Lung (tissue), 12 donors: ENCODE results near the gene MMP13. TPM values are rescaled to one million over a fixed set of nuclear protein-coding genes. Genes with fewer than 3 reads are reported as not detected.

Source experiments
- ATAC-seq: fragments of 200-7000 bp; cut with Tn5 transposase; one replicate; pipeline ENCODE4 v1.9.1; 2020; ENCODE audit warnings: moderate number of reproducible peaks; ENCODE audit not compliant: insufficient read depth, low FRiP score
- DNase-seq, 3 donors: peaks; one replicate each; pipeline ENCODE4 v3.0.0-alpha.2; 2013 to 2017
- H3K27ac ChIP-seq, 2 donors: one replicate each; pipeline ENCODE4 v1.5.1; 2013; ENCODE audit warnings: mild to moderate bottlenecking in 2 of 2, moderate library complexity in 2 of 2, control low read depth in 1 of 2, inconsistent platforms in 1 of 2, low read depth in 1 of 2, low read length in 1 of 2
- H3K27me3 ChIP-seq, 3 donors: one replicate each; pipeline ENCODE4 v1.5.1; 2013; ENCODE audit warnings: low read length in 2 of 3; ENCODE audit not compliant: control insufficient read depth in 3 of 3, insufficient read depth in 3 of 3
- H3K36me3 ChIP-seq, 4 donors: one replicate each; pipeline ENCODE4 v1.5.1; 2013; ENCODE audit warnings: low read length in 4 of 4, mild to moderate bottlenecking in 1 of 4, moderate library complexity in 1 of 4; ENCODE audit not compliant: control insufficient read depth in 4 of 4, insufficient read depth in 4 of 4
- H3K4me1 ChIP-seq, 5 donors: one replicate each; pipeline ENCODE4 v1.5.1; 2013; ENCODE audit warnings: low read length in 5 of 5, mild to moderate bottlenecking in 2 of 5, moderate library complexity in 1 of 5; ENCODE audit not compliant: control insufficient read depth in 5 of 5, insufficient read depth in 5 of 5
- H3K4me3 ChIP-seq: one replicate; pipeline ENCODE4 v1.5.1; 2013; ENCODE audit warnings: mild to moderate bottlenecking, control low read depth, moderate library complexity
- H3K9ac ChIP-seq, 2 donors: one replicate each; pipeline ENCODE4 v1.5.1; 2013; ENCODE audit warnings: low read length in 2 of 2, control low read depth in 1 of 2; ENCODE audit not compliant: insufficient read depth in 1 of 2
- H3K9me3 ChIP-seq, 4 donors: one replicate each; pipeline ENCODE4 v1.5.1; 2013; ENCODE audit warnings: low read length in 3 of 4, mild to moderate bottlenecking in 1 of 4, moderate library complexity in 1 of 4; ENCODE audit not compliant: control insufficient read depth in 4 of 4, insufficient read depth in 3 of 4
- CTCF ChIP-seq: IDR thresholded peaks from 2 replicates; pipeline ENCODE4 v1.5.1; 2012; ENCODE audit warnings: mild to moderate bottlenecking; ENCODE audit errors: control extremely low read depth, extremely low read depth
- WGBS, 2 donors: extraction: QIAGEN DNeasy Blood & Tissue Kit; methylation state at CpG; one replicate each; pipeline ENCODE4 v1.1.7; 2013; 5-methylcytosine and 5-hydroxymethylcytosine counted together
- polyA plus RNA-seq, 2 donors: library from polyadenylated mRNA; stranded (reverse); fragments of 200-250 nt; gene quantifications; one replicate each; pipeline ENCODE4 v1.2.1, GENCODE V29; 2013
- total RNA-seq, 2 donors: library from RNA; depleted of rRNA in 1 of 2; stranded (reverse); fragments of >200 nt in 1 of 2; gene quantifications; one replicate each; pipeline ENCODE4 v1.2.1, GENCODE V29; 2014 to 2021
- donor health status: control.
- donor health status: control.
- donor health status: Bipolar disorder and iron deficiency.
- donor health status: healthy.
- donor health status: DM: yes; HTN: yes; CAD: no.

Gene MMP13
- total and polyA plus RNA-seq, 4 donors: 0.08 to 0.84 (median 0.09) TPM; not detected in 1

GRCh38 chr11:102929972-102930371, 25.6 kb downstream of the MMP13 start:
- WGBS, 2 donors: 99 to 100% methylated on average over 1 of the region's 1 CpG
- H3K27me3 ChIP-seq: no peaks in the 10 kb centered on the region
- H3K4me3 ChIP-seq: no peak overlapping the region
- H3K4me1 ChIP-seq: peaks cover 0 to 7% (median 0%) of the 10 kb centered on the region in 5 donors
- no peak overlapping the region for H3K9ac ChIP-seq
- H3K36me3 ChIP-seq: no peaks in the 10 kb centered on the region
- ATAC-seq: no peak
- no peaks in the 10 kb centered on the region for H3K9me3 ChIP-seq
- no peak for TF ChIP-seq CTCF
- no peak overlapping the region for H3K27ac ChIP-seq
- no peak for DNase-seq

- H3K4me3 ChIP-seq: no peak overlapping the region
- no peaks in the 10 kb centered on the region for H3K9me3 ChIP-seq
- ATAC-seq (no peak), DNase-seq (no peak)
- H3K9ac ChIP-seq: no peak overlapping the region
- no peak for TF ChIP-seq CTCF
- H3K4me1 ChIP-seq: peaks cover 0 to 7% (median 0%) of the 10 kb centered on the region in 5 donors
- H3K27me3 ChIP-seq: no peaks in the 10 kb centered on the region
- no peaks in the 10 kb centered on the region for H3K36me3 ChIP-seq
- H3K27ac ChIP-seq: no peak overlapping the region
- 81 to 82% methylated on average over 3 of the region's 3 CpGs for WGBS, 2 donors
Observed at GRCh38 chr11:102929166-102929565, 26.4 kb downstream of the MMP13 start.

- H3K9ac ChIP-seq: no peak overlapping the region
- no peaks in the 10 kb centered on the region for H3K27me3 ChIP-seq
- ATAC-seq: no peak
- WGBS, 2 donors: 90 to 91% methylated on average over 4 of the region's 4 CpGs
- peaks cover 0 to 7% (median 0%) of the 10 kb centered on the region in 5 donors for H3K4me1 ChIP-seq
- no peaks in the 10 kb centered on the region for H3K36me3 ChIP-seq
- TF ChIP-seq CTCF: no peak
- no peak overlapping the region for H3K27ac ChIP-seq
- H3K4me3 ChIP-seq: no peak overlapping the region
- no peak for DNase-seq
- H3K9me3 ChIP-seq: no peaks in the 10 kb centered on the region
Observed at GRCh38 chr11:102928247-102928646, 27.3 kb downstream of the MMP13 start.

GRCh38 chr11:102927624-102927990, 27.9 kb downstream of the MMP13 start:
- H3K9me3 ChIP-seq: no peaks in the 10 kb centered on the region
- H3K36me3 ChIP-seq: no peaks in the 10 kb centered on the region
- TF ChIP-seq CTCF: no peak
- no peak overlapping the region for H3K4me3 ChIP-seq
- DNase-seq (peak in 1 of 3 donors; percentile 21), ATAC-seq (no peak)
- H3K27ac ChIP-seq: no peak overlapping the region
- H3K9ac ChIP-seq: no peak overlapping the region
- peaks cover 0 to 7% (median 0%) of the 10 kb centered on the region in 5 donors for H3K4me1 ChIP-seq
- H3K27me3 ChIP-seq: no peaks in the 10 kb centered on the region
